DOHH2 (cell line): ENCODE measurements around the gene TMEM250.

Source experiments
- H3F3A ChIP-seq: fragments of 200-600 bp; sonication (generic), shearing (Covaris generic); 2 replicates; pipeline ENCODE4 v1.6.0; 2016; ENCODE audit warnings: antibody characterized with exemption, mild to moderate bottlenecking; ENCODE audit not compliant: control insufficient read depth, insufficient read depth
- H3K27ac ChIP-seq: fragments of 200-600 bp; sonication (generic); 2 replicates; pipeline ENCODE4 v1.5.1; 2014; ENCODE audit warnings: low read depth, mild to moderate bottlenecking, low read length, moderate library complexity
- H3K27me3 ChIP-seq: fragments of 200-600 bp; sonication (generic); 2 replicates; pipeline ENCODE4 v1.6.1; 2014; ENCODE audit warnings: mild to moderate bottlenecking, low read length, mixed read lengths; ENCODE audit not compliant: control insufficient read depth
- H3K36me3 ChIP-seq: fragments of 200-600 bp; sonication (generic); 2 replicates; pipeline ENCODE4 v1.6.1; 2014; ENCODE audit warnings: mild to moderate bottlenecking, low read length, moderate library complexity, mixed read lengths; ENCODE audit not compliant: control insufficient read depth
- H3K4me1 ChIP-seq: fragments of 200-600 bp; sonication (generic); 2 replicates; pipeline ENCODE4 v1.6.1; 2014; ENCODE audit warnings: mild to moderate bottlenecking, low read length, mixed read lengths; ENCODE audit not compliant: control insufficient read depth
- H3K4me2 ChIP-seq: fragments of 200-600 bp; sonication (generic); 2 replicates; pipeline ENCODE4 v1.6.0; 2014; ENCODE audit warnings: mild to moderate bottlenecking, low read length, moderate library complexity
- H3K4me3 ChIP-seq: fragments of 200-600 bp; sonication (generic); 2 replicates; pipeline ENCODE4 v1.5.1; 2014; ENCODE audit warnings: mild to moderate bottlenecking, low read length, mixed read lengths
- H3K79me2 ChIP-seq: fragments of 200-600 bp; sonication (generic); 2 replicates; pipeline ENCODE4 v1.6.1; 2014; ENCODE audit warnings: mild to moderate bottlenecking, low read length, mixed read lengths; ENCODE audit not compliant: control insufficient read depth
- H3K9me2 ChIP-seq: fragments of 200-600 bp; sonication (generic); replicated peaks from 2 replicates; pipeline ENCODE4 v1.6.1; 2014; ENCODE audit warnings: mild to moderate bottlenecking, low read length, mixed read lengths; ENCODE audit not compliant: control insufficient read depth
- H3K9me3 ChIP-seq: fragments of 200-600 bp; sonication (generic); 2 replicates; pipeline ENCODE4 v1.6.1; 2014; ENCODE audit warnings: antibody characterized with exemption, low read length, mixed read lengths; ENCODE audit not compliant: control insufficient read depth, insufficient read depth
- H4K20me1 ChIP-seq: fragments of 200-600 bp; sonication (generic); 2 replicates; pipeline ENCODE4 v1.6.0; 2014; ENCODE audit warnings: low read depth, mild to moderate bottlenecking, antibody characterized with exemption, low read length, moderate library complexity; ENCODE audit not compliant: control insufficient read depth, insufficient read depth
- EZH2phosphoT487 ChIP-seq: fragments of 200-600 bp; sonication (generic); IDR thresholded peaks from 2 replicates; pipeline ENCODE4 v1.6.1; 2017; ENCODE audit warnings: borderline replicate concordance, mild to moderate bottlenecking, antibody characterized with exemption, low read length, moderate library complexity, mixed read lengths
- TF ChIP-seq, protein P1 (sequence below): fragments of 200-600 bp; sonication (generic); IDR thresholded peaks from one replicate; pipeline ENCODE4 v1.5.1; 2014; ENCODE audit warnings: antibody characterized with exemption, mild to moderate bottlenecking, low read depth, low read length; ENCODE audit not compliant: poor library complexity, severe bottlenecking

Gene TMEM250

DNA sequence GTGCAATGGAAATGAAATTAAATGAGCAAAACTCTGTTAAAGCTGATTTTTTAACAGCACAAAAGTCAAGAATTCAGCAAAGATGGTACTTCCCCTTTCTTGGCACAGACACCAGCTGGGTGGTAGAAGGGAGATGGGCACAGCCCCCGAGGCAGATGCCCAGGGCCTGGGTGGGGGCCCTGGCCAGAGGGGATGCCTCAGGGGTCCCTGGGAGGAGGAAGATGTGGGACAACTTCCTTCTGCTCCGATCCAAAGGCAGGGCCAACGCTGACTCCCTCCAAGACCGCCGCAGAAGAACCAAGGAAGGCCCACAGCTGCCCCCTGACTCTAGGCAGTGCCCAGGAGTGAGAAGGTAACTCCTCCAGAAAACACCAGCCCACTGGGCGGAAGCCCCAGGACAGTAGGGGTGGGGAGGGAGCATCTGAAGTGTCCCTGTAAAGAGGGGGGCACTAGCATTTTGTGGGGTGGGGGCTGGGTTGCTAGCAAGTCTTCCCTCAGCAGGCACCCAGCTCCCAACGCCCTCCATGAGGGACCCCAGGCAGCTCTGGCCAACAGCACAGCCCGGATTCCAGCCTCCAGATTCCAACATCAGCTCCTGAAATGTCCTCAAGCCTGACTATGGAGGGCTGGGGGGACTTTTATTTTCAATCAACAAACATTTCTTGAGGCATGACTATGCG is 28.5 kb downstream of the TMEM250 start:
- no peak overlapping the region for H3K27ac ChIP-seq
- no peaks in the 10 kb centered on the region for H4K20me1 ChIP-seq
- no peaks in the 10 kb centered on the region for H3K9me3 ChIP-seq
- no peaks in the 10 kb centered on the region for H3K36me3 ChIP-seq
- H3K4me2 ChIP-seq, result no peak overlapping the region
- H3K27me3 ChIP-seq, result peaks cover 5% of the 10 kb centered on the region; the same call in 1 of the 2 replicates
- H3K79me2 ChIP-seq, result no peaks in the 10 kb centered on the region
- TF ChIP-seq, protein P1, sequence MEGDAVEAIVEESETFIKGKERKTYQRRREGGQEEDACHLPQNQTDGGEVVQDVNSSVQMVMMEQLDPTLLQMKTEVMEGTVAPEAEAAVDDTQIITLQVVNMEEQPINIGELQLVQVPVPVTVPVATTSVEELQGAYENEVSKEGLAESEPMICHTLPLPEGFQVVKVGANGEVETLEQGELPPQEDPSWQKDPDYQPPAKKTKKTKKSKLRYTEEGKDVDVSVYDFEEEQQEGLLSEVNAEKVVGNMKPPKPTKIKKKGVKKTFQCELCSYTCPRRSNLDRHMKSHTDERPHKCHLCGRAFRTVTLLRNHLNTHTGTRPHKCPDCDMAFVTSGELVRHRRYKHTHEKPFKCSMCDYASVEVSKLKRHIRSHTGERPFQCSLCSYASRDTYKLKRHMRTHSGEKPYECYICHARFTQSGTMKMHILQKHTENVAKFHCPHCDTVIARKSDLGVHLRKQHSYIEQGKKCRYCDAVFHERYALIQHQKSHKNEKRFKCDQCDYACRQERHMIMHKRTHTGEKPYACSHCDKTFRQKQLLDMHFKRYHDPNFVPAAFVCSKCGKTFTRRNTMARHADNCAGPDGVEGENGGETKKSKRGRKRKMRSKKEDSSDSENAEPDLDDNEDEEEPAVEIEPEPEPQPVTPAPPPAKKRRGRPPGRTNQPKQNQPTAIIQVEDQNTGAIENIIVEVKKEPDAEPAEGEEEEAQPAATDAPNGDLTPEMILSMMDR, result no peak
- no peak for TF ChIP-seq EZH2phosphoT487
- no peaks in the 10 kb centered on the region for H3K9me2 ChIP-seq
- peaks cover 11% of the 10 kb centered on the region for H3K4me1 ChIP-seq
- no peak overlapping the region for H3K4me3 ChIP-seq
- peaks cover 4% of the 10 kb centered on the region for H3F3A ChIP-seq

DNA sequence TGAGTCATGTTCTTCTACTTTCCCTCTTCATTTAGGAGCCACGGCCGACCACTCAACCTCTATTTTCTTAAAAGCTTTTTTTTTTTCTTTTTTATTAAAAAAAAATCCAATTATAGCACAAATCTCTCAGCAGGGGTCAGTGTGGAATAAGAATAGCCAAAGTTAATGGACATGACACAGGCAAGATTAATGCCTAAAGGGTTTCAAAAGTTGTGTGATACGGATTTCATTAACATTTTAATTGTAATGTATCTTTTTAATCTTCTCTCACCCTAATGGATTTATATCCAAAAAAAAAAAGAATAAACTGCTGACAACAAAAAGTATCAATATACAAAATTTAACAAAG is 29.0 kb downstream of the TMEM250 start:
- no peaks in the 10 kb centered on the region for H4K20me1 ChIP-seq
- H3K79me2 ChIP-seq, result no peaks in the 10 kb centered on the region
- peaks cover 4% of the 10 kb centered on the region for H3F3A ChIP-seq
- TF ChIP-seq, protein P1, result peak; percentile 25
- no peak for TF ChIP-seq EZH2phosphoT487
- no peaks in the 10 kb centered on the region for H3K9me3 ChIP-seq
- H3K9me2 ChIP-seq, result no peaks in the 10 kb centered on the region
- H3K27me3 ChIP-seq, result peaks cover 5% of the 10 kb centered on the region; the same call in 1 of the 2 replicates
- peaks cover 11% of the 10 kb centered on the region for H3K4me1 ChIP-seq
- H3K4me2 ChIP-seq, result no peak overlapping the region
- H3K27ac ChIP-seq, result no peak overlapping the region
- no peaks in the 10 kb centered on the region for H3K36me3 ChIP-seq
- H3K4me3 ChIP-seq, result no peak overlapping the region

- peaks cover 11% of the 10 kb centered on the region for H3K4me1 ChIP-seq
- H3K27me3 ChIP-seq, result peaks cover 5% of the 10 kb centered on the region; the same call in 1 of the 2 replicates
- TF ChIP-seq EZH2phosphoT487, result no peak
- TF ChIP-seq, protein P1, result no peak
- no peaks in the 10 kb centered on the region for H3K9me3 ChIP-seq
- H3K36me3 ChIP-seq, result no peaks in the 10 kb centered on the region
- H3K79me2 ChIP-seq, result no peaks in the 10 kb centered on the region
- H3K4me2 ChIP-seq, result 0 out of 2 replicates have a peak overlapping the region, but pooled peaks have one; percentile 4
- no peak overlapping the region for H3K4me3 ChIP-seq
- H3F3A ChIP-seq, result peaks cover 4% of the 10 kb centered on the region
- H4K20me1 ChIP-seq, result no peaks in the 10 kb centered on the region
- H3K27ac ChIP-seq, result no peak overlapping the region
- H3K9me2 ChIP-seq, result no peaks in the 10 kb centered on the region
These were observed 29.6 kb downstream of the TMEM250 start for GRCh38 chr9:136088939-136089696.
